Measurements from ENCODE around the gene XKR3. TPM values are rescaled to one million over a fixed set of nuclear protein-coding genes. Genes with fewer than 3 reads are reported as not detected.

XKR3 gene
- not detected for total RNA-seq

DNA sequence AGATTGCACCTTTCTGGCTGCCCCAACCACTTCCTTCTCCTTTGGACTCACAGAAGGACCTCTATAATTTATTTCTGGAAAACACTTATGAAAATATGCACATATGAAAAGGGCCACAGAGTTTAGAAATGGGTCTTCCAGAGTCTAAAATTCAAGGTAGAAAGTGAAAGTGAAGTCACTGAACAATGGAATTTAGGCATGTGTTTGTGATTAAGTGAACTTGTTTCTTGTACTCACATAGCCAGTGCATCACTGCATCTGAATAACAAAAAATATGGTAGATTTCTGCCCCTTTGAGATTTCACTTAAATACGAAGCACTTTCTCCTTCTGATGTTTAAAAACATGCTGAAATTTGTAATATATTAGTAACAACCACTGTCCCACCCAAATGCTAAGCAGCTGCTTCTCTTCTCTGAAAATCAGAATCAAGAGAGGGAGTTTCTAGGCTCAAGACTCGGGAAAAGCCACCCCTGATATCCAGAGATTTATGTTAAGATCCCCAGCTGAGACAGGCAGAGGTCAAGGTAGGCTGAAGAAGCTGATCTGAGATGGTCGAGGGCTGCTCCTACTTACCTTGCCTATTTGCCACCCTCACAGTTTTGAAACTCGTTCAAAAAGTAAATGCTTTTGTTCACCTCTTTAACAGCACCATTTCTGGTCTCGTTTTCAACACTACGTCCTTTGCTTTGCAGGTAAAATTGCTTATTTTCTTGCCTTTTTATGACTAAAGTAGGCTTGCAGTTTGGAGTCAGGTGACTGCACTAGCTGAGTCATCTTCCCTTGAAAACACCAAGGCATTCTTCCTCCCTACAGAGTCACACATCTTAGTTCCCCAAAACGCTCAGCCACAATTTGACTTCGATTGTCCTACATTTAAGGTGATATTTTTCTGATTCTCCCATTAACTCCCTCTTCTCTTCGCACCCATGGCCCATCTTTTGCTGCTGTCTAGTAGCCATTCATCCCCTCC is at the start of gene XKR3:
Gene XKR3, minus strand, starts transcription at position 696 of the 972 bp plus-strand sequence. CDS start 17,338 bp downstream, outside the sequence.

Small RNA genes lying within 50 kb of the gene (small RNA-seq; reads per million reads assigned to genes)
- not detected for gene GPM6BP3

Other genes starting within 250 kb of the XKR3 start
- gene CCT8L2, start 232.6 kb downstream of the XKR3 start, total RNA-seq, result not detected
- not detected for gene GAB4, start 182.8 kb upstream of the XKR3 start, total RNA-seq

Measured in diencephalon (tissue), 1 donor.